SK-N-MC (cell line): ENCODE results near the gene CRACDL.

ENCODE experiments used
- EZH2 ChIP-seq: fragments of 200-600 bp; sonication (generic); IDR thresholded peaks from one replicate; pipeline ENCODE4 v1.6.1; 2017; ENCODE audit warnings: antibody characterized with exemption
- POLR2AphosphoS5 ChIP-seq: IDR thresholded peaks from 2 replicates; pipeline ENCODE4 v1.6.1; 2012; ENCODE audit warnings: mild to moderate bottlenecking, low read depth, low read length, borderline replicate concordance

GRCh38 chr2:98871506-98871905 is 64.5 kb downstream of the CRACDL start:
- TF ChIP-seq EZH2 (no peak), POLR2AphosphoS5 (no peak)
